Endodermal cell (in vitro differentiated cells): ENCODE measurements around the gene ZCCHC9. TPM values are rescaled to one million over a fixed set of nuclear protein-coding genes. Genes with fewer than 3 reads are reported as not detected.

Source experiments
- DNase-seq: peaks from one replicate; pipeline ENCODE4 v3.0.0-alpha.2; 2017
- H3K27ac ChIP-seq: 2 replicates; pipeline ENCODE4 v1.5.1; 2013; ENCODE audit warnings: mild to moderate bottlenecking, low read depth, low read length, moderate library complexity
- H3K27me3 ChIP-seq: 2 replicates; pipeline ENCODE4 v1.6.1; 2013; ENCODE audit warnings: mild to moderate bottlenecking, low read length, moderate library complexity; ENCODE audit not compliant: insufficient read depth, control insufficient read depth, poor library complexity, severe bottlenecking
- H3K36me3 ChIP-seq: 2 replicates; pipeline ENCODE4 v1.7.0; 2013; ENCODE audit warnings: mild to moderate bottlenecking, low read length, moderate library complexity; ENCODE audit not compliant: control insufficient read depth, insufficient read depth
- H3K4me1 ChIP-seq: one replicate; pipeline ENCODE4 v1.7.0; 2013; ENCODE audit warnings: low read length; ENCODE audit not compliant: control insufficient read depth, insufficient read depth
- H3K4me3 ChIP-seq: 2 replicates; pipeline ENCODE4 v1.5.1; 2013; ENCODE audit warnings: mild to moderate bottlenecking, low read length, moderate library complexity
- H3K9ac ChIP-seq: 2 replicates; pipeline ENCODE4 v1.6.1; 2013; ENCODE audit warnings: mild to moderate bottlenecking, low read length, moderate library complexity; ENCODE audit not compliant: poor library complexity, severe bottlenecking; ENCODE audit errors: extremely low read depth
- H3K9me3 ChIP-seq: 2 replicates; pipeline ENCODE4 v1.6.1; 2013; ENCODE audit warnings: mild to moderate bottlenecking, low read length, moderate library complexity; ENCODE audit not compliant: control insufficient read depth
- H3K27ac Mint-ChIP-seq: 2 replicates; pipeline ENCODE4 v1.8.0; 2020; ENCODE audit warnings: mixed read lengths
- H3K27me3 Mint-ChIP-seq: 2 replicates; pipeline ENCODE4 v1.8.0; 2021; ENCODE audit warnings: mild to moderate bottlenecking, mixed read lengths; ENCODE audit not compliant: insufficient read depth
- H3K36me3 Mint-ChIP-seq: 2 replicates; pipeline ENCODE4 v1.8.0; 2020; ENCODE audit warnings: low read depth, mixed read lengths
- H3K4me1 Mint-ChIP-seq: 2 replicates; pipeline ENCODE4 v1.8.0; 2020; ENCODE audit warnings: mixed read lengths
- H3K4me3 Mint-ChIP-seq: 2 replicates; pipeline ENCODE4 v1.8.0; 2020; ENCODE audit warnings: mild to moderate bottlenecking, moderate library complexity, mixed read lengths
- H3K9me3 Mint-ChIP-seq: 2 replicates; pipeline ENCODE4 v1.8.0; 2020; ENCODE audit warnings: mild to moderate bottlenecking, mixed read lengths
- CTCF ChIP-seq: fragments of 200-600 bp; sonication (generic); conservative IDR thresholded peaks from 2 replicates; pipeline ENCODE4 v1.5.0; 2021; ENCODE audit warnings: antibody characterized with exemption, mild to moderate bottlenecking
- WGBS, 2 experiments: methylation state at CpG; one replicate each; pipeline versions ENCODE4 v1.1.5 to v1.1.7; 2013; ENCODE audit warnings: missing lambda C conversion rate in 2 of 2, mixed read lengths in 1 of 2; ENCODE audit not compliant: insufficient coverage in 1 of 2, insufficient read length in 1 of 2; 5-methylcytosine and 5-hydroxymethylcytosine counted together
- total RNA-seq, 2 donors: library from RNA; stranded (reverse); fragmentation: NEBNext Ultra II Directional in 1 of 2; extraction: Animal tissue kit (Norgen Biotek cat#: 25700) in 1 of 2; gene quantifications; 2 replicates in 1 of 2; 3 replicates in 1 of 2; pipeline ENCODE4 v1.2.1, GENCODE V29; 2021

ZCCHC9 gene
- total RNA-seq, 2 donors from 2014 or later = 40.1 to 40.8 TPM

GRCh38 chr5:81313278-81313677 lies 11.9 kb downstream of the ZCCHC9 start:
- H3K27me3 ChIP-seq = no peaks in the 10 kb centered on the region
- peaks cover 27% of the 10 kb centered on the region for H3K36me3 Mint-ChIP-seq

GRCh38 chr5:81313686-81314085 lies 12.3 kb downstream of the ZCCHC9 start:
- no peak overlapping the region for H3K27ac Mint-ChIP-seq
- H3K27me3 ChIP-seq = no peaks in the 10 kb centered on the region
- no peaks in the 10 kb centered on the region for H3K4me1 Mint-ChIP-seq
- no peaks in the 10 kb centered on the region for H3K9me3 Mint-ChIP-seq
- no peaks in the 10 kb centered on the region for H3K27me3 Mint-ChIP-seq
- H3K4me1 ChIP-seq = no peaks in the 10 kb centered on the region
- no peak for DNase-seq
- H3K9ac ChIP-seq = no peak overlapping the region
- TF ChIP-seq CTCF = no peak
- peaks cover 26% of the 10 kb centered on the region for H3K36me3 Mint-ChIP-seq
- 94 to 97% methylated on average over 3 of the region's 3 CpGs for WGBS, 2 experiments
- no peak overlapping the region for H3K4me3 Mint-ChIP-seq
- peaks cover 48% of the 10 kb centered on the region for H3K36me3 ChIP-seq
- no peaks in the 10 kb centered on the region for H3K9me3 ChIP-seq
- no peak overlapping the region for H3K4me3 ChIP-seq
- no peak overlapping the region for H3K27ac ChIP-seq

More at GRCh38 chr5:81313278-81313677, 11.9 kb downstream of the ZCCHC9 start:
- Mint-ChIP-seq H3K4me3 (no peak overlapping the region), H3K4me1 (no peaks in the 10 kb centered on the region), H3K27me3 (no peaks in the 10 kb centered on the region), H3K27ac (no peak overlapping the region), H3K9me3 (no peaks in the 10 kb centered on the region)
- Histone ChIP-seq H3K9ac (no peak overlapping the region), H3K4me3 (no peak overlapping the region), H3K9me3 (no peaks in the 10 kb centered on the region), H3K36me3 (peaks cover 48% of the 10 kb centered on the region), H3K4me1 (no peaks in the 10 kb centered on the region), H3K27ac (no peak overlapping the region)
- no peak for TF ChIP-seq CTCF
- DNase-seq = no peak

- Mint-ChIP-seq H3K27me3 (no peaks in the 10 kb centered on the region), H3K9me3 (no peaks in the 10 kb centered on the region), H3K4me3 (no peak overlapping the region), H3K36me3 (peaks cover 18% of the 10 kb centered on the region), H3K27ac (no peak overlapping the region), H3K4me1 (peaks cover 3% of the 10 kb centered on the region)
- no peak for TF ChIP-seq CTCF
- no peak for DNase-seq
- no peaks in the 10 kb centered on the region for H3K9me3 ChIP-seq
- no peaks in the 10 kb centered on the region for H3K4me1 ChIP-seq
- H3K4me3 ChIP-seq = no peak overlapping the region
- no peaks in the 10 kb centered on the region for H3K27me3 ChIP-seq
- WGBS, 2 experiments = 91 to 96% methylated on average over 3 of the region's 3 CpGs
- H3K27ac ChIP-seq = no peak overlapping the region
- H3K9ac ChIP-seq = no peak overlapping the region
- peaks cover 41% of the 10 kb centered on the region for H3K36me3 ChIP-seq
These were observed 13.2 kb downstream of the ZCCHC9 start for GRCh38 chr5:81314581-81314980.
